HG02759 (cell line): ENCODE measurements around the gene VIT.

ENCODE experiments used
- ATAC-seq: cut with Tn5 transposase; IDR thresholded peaks from one replicate; pipeline ENCODE4 v1.9.1; 2021; ENCODE audit warnings: mild to moderate bottlenecking, moderate library complexity; ENCODE audit not compliant: unreplicated experiment

Gene VIT

GRCh38 chr2:36707050-36707449 lies 10.5 kb downstream of the VIT start:
- ATAC-seq: no peak

GRCh38 chr2:36708041-36708741 lies 11.7 kb downstream of the VIT start:
- ATAC-seq: no peak

GRCh38 chr2:36710858-36711515 lies 14.5 kb downstream of the VIT start:
- no peak for ATAC-seq

GRCh38 chr2:36711741-36712314 lies 15.3 kb downstream of the VIT start:
- no peak for ATAC-seq

- no peak for ATAC-seq
These were observed 16.8 kb downstream of the VIT start for GRCh38 chr2:36713310-36713709.

- no peak for ATAC-seq
These were observed 19.6 kb downstream of the VIT start for GRCh38 chr2:36716111-36716510.

- no peak for ATAC-seq
These were observed 21.2 kb downstream of the VIT start for GRCh38 chr2:36717603-36718266.

- ATAC-seq: no peak
These were observed 31.0 kb downstream of the VIT start for GRCh38 chr2:36727550-36727949.

GRCh38 chr2:36729067-36729466 lies 32.6 kb downstream of the VIT start:
- ATAC-seq: no peak

GRCh38 chr2:36731941-36732672 lies 35.6 kb downstream of the VIT start:
- ATAC-seq: no peak

- ATAC-seq: no peak
These were observed 36.1 kb downstream of the VIT start for GRCh38 chr2:36732673-36733036.

GRCh38 chr2:36733215-36733614 lies 36.7 kb downstream of the VIT start:
- no peak for ATAC-seq

- ATAC-seq: no peak
These were observed 37.8 kb downstream of the VIT start for GRCh38 chr2:36734304-36734703.

- ATAC-seq: no peak
These were observed 40.7 kb downstream of the VIT start for GRCh38 chr2:36737131-36737750.

- no peak for ATAC-seq
These were observed 43.6 kb downstream of the VIT start for GRCh38 chr2:36740061-36740460.

- no peak for ATAC-seq
These were observed 44.8 kb downstream of the VIT start for GRCh38 chr2:36741188-36741837.

GRCh38 chr2:36743954-36744353 lies 47.4 kb downstream of the VIT start:
- no peak for ATAC-seq

GRCh38 chr2:36748166-36748565 lies 51.7 kb downstream of the VIT start:
- no peak for ATAC-seq

- ATAC-seq: no peak
These were observed 53.6 kb downstream of the VIT start for GRCh38 chr2:36750101-36750500.

- no peak for ATAC-seq
These were observed 57.3 kb downstream of the VIT start for GRCh38 chr2:36753706-36754221.
